ENCODE measurements around the gene ADGRG4.
"Not testable (repeated sequence)": the region's sequence is repeated elsewhere in the genome, so short reads cannot be mapped to it uniquely, and the experiment has no call there.

ADGRG4 gene, protein sequence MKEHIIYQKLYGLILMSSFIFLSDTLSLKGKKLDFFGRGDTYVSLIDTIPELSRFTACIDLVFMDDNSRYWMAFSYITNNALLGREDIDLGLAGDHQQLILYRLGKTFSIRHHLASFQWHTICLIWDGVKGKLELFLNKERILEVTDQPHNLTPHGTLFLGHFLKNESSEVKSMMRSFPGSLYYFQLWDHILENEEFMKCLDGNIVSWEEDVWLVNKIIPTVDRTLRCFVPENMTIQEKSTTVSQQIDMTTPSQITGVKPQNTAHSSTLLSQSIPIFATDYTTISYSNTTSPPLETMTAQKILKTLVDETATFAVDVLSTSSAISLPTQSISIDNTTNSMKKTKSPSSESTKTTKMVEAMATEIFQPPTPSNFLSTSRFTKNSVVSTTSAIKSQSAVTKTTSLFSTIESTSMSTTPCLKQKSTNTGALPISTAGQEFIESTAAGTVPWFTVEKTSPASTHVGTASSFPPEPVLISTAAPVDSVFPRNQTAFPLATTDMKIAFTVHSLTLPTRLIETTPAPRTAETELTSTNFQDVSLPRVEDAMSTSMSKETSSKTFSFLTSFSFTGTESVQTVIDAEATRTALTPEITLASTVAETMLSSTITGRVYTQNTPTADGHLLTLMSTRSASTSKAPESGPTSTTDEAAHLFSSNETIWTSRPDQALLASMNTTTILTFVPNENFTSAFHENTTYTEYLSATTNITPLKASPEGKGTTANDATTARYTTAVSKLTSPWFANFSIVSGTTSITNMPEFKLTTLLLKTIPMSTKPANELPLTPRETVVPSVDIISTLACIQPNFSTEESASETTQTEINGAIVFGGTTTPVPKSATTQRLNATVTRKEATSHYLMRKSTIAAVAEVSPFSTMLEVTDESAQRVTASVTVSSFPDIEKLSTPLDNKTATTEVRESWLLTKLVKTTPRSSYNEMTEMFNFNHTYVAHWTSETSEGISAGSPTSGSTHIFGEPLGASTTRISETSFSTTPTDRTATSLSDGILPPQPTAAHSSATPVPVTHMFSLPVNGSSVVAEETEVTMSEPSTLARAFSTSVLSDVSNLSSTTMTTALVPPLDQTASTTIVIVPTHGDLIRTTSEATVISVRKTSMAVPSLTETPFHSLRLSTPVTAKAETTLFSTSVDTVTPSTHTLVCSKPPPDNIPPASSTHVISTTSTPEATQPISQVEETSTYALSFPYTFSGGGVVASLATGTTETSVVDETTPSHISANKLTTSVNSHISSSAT (N-terminal part only)

DNA sequence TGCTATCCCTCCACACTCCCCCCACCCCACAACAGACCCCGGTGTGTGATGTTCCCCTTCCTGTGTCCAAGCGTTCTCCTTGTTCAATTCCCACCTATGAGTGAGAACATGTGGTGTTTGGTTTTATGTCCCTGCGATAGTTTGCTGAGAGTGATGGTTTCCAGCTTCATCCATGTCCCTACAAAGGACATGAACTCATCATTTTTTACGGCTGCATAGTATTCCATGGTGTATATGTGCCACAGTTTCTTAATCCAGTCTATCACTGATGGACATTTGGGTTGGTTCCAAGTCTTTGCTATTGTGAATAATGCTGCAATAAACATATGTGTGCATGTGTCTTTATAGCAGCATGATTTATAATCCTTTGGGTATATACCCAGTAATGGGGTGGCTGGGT lies at the start of gene ADGRG4:
TSS of gene ADGRG4 (plus strand) at position 243 of the 400 bp plus-strand sequence. CDS start 7,815 bp downstream, outside the sequence.
- DNase-seq (ENCODE audit: low read depth) = not testable (repeated sequence)

DNA sequence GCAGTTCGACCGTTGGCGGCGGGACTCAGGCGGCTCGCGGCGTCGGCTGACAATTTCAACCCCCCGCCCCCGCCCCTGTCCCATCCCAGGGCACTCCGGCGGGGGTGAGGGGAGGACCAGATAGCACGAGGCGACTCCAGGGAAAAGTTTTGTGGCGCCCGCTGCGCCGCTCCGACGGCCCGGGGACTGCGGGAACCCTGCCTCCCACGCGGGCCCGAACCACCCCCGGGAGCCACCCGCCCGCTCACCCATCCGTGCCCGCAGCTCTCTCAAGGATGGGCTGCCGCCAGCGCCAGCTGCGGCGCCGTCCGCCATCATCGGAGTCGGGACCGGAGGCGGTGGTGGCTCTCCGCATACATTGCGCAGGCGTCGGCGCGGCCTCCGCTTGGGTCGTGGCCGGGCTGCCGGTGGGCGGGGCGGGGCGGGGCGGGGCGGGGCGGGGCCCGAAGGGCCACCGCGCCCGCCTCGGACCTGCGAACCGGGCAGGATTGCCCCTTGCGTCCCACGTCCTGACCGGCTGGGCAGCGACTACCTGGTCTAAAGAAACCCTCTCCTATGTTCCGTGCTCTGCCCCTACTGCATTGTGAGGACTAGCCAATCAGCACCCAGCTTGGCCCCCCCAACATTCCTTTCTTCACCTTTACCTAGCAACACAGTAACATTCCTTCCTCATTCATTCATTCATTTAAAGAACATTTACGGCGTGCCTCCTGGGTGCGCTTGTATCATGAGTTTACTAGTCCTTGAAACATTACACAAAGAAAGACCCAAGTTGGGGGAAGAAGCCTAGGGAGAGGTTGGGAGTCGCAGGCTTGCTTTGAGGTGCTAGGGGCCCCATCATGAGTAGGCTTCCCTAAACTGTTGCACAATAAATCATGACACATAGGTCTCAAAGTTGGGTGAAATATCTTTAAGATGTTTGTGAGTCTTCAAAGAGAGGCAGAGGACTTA lies 49.4 kb upstream of the ADGRG4 start, which contains the start of gene MAP7D3:
TSS of gene MAP7D3 (minus strand) at position 360 of the 951 bp plus-strand sequence. CDS start at position 318, 42 bp downstream.
- peak; percentile 71 for DNase-seq (ENCODE audit: low read depth)

DNA sequence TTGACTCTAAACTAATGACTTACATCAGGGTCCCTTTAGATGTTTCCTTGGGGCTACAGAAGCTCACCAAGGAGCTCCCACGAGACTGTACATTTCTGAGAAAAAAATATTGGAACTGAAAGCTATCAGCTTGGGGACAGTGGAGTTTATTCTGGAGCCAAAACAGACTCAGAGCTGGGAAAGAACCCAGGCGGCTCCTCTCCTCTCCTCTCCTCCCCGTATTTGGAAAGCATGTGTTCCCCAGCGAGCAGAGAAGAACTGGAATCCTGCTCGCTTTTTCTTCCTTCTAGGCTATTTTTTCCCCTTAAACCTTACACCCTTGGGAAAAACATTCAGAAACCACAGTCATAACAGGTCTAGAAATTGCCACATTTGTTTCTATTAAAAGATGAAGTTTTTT lies 45.2 kb upstream of the ADGRG4 start:
- DNase-seq (ENCODE audit: low read depth) = no peak

DNA sequence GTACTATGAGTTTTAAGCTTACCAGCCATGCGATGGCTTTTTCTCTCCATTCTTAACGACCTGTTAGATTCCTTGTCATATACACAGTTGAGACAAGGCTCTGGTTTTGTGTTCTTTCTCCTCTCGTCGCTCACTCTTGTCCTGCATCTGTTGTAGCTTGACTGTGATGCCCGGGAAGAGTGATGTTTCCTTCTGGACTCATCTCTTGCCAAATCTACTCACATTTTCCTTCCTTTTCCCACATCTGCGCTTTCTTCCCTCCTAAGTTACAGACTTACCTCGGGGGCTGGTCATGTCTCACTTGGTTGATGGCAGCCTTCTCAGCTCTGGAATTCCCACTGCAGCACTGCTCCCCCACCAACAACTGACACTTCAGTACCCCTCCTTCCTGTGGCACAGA lies 44.7 kb upstream of the ADGRG4 start:
- DNase-seq (ENCODE audit: low read depth) = no peak

DNA sequence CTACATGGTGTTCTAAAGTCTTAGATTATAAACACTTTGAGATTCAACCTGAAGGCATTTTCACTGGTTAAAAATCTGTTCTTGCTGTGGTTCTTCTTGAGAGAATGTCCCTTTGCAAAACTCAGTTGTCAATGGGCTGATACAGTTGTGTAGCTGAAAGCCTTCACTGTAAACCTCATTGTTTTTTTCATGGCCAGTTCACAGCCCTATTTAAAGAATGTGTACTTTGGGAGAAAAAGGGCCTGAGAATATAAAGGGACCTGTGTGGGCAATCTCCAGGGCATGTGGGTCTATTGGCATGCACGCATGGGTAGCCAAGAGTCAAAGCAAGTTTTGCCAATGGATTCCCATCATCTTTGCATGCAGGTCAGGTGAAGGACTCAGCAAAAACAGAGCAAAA lies 41.8 kb upstream of the ADGRG4 start:
- no peak for DNase-seq (ENCODE audit: low read depth)

DNA sequence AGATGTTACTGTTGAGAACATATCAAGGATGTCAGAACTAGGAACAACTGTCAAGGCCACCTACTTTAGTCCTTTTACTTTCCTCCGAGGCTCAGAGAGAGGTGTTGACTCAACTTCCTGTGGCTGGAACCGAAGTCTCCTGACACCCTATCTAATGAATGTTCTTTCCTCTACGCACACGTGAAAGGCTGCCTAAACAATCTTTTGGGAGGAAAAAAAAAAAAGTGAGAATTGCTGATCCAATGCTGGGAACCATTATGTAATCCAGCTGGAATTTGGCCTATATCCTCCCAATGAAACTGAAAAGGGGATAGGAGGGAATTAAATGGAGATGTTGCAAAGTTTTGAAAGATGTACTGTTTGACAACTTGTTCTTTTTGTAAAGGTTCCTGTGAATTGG lies 41.2 kb upstream of the ADGRG4 start:
- peak; percentile 81 for DNase-seq (ENCODE audit: low read depth)

DNA sequence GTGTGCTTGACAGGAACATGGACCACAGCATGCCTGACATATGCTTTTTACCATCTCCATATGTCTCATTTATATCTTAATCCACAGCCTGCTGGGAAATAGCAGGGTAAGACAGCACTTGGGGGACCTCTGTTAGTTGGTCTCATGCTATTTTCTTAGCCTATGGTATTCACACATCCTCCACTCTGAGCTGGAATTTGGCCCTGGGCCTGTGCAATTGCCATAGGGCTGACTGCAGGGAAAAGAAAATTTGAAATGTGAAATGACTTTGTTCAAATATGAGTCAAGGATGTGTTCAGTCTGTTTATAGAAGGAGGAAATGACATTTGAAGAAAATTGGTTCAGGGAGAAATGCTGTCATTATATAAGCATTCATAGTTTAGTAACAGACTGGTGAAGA lies 40.0 kb upstream of the ADGRG4 start:
- peak; percentile 91 for DNase-seq (ENCODE audit: low read depth)

DNA sequence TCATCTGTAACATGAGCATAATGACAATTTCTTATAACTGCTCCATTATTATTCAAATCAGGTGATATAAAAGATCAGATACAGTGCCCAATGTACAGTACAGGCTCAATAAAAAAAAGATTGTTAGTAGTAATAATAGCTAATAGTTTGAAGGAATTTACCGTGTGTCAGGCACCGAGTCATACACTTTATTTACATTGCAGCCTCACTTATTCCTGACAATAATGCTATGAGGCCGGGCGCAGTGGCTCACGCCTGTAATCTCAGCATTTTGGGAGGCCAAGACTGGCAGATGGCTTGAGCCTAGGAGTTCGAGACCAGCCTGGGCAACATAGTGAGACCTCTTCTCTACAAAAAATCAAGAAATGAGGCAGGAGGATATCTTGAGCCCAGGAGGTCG lies 39.4 kb upstream of the ADGRG4 start:
- DNase-seq (ENCODE audit: low read depth) = peak; percentile 69

DNA sequence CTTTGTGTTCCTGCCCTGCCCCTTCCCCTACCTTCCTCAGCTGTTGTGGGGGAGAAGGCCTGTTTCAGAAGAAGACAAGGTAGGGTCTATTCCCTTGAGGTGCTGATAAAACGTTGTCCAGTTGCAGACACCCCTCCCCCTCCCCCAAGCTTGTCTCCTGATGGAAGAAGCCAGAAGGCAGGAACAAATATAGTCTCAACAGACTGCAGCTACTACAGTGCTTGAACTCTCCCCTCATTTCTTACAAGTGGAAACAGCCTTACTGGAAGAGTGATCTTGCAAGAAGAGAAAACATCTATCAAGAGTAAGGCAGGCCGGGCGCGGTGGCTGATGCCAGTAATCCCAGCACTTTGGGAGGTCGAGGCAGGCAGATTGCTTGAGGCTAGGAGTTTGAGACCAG lies 38.5 kb upstream of the ADGRG4 start:
- DNase-seq (ENCODE audit: low read depth) = no peak

DNA sequence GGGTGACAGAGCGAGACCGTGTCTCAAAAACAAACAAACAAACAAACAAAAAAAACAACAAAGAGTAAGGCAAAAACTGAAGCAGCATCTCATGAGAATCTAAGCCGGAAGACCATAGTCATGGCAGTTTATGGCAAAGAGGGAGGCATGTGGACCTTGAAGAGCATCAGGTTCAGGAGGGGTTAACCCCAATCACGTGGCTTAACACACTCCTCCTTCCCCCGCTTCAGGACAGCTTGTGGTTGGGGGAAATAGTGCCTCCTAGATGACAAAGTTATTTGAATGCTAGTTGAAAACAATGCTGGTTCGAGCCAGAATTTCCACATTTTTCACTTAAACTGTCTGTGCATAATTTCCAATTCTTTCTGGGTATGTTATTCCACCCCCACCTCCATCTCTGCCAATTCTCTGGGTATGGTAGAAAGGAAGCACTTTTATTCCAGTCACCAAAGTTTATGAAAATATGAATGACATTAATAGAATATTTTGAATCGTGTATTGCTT lies 37.9 kb upstream of the ADGRG4 start:
- DNase-seq (ENCODE audit: low read depth) = no peak

DNA sequence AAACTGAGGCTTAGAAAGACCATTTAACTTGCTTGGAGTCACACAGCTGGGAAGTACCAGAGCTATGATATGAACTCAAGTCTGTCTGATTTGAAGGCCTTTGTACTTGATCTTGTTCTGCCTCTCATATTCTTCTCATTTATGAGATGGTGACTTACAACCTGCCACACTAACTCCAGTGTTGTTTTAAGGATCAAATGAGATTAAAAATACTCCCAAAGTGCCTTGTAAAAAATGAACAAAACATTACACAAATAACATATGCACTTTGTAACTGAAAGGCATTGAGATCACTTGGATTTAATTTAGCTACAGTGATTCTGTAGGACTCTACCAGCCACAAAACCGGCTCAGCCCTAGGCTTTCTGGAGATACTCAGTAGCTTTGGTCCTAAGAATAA lies 33.9 kb upstream of the ADGRG4 start:
- no peak for DNase-seq (ENCODE audit: low read depth)

DNA sequence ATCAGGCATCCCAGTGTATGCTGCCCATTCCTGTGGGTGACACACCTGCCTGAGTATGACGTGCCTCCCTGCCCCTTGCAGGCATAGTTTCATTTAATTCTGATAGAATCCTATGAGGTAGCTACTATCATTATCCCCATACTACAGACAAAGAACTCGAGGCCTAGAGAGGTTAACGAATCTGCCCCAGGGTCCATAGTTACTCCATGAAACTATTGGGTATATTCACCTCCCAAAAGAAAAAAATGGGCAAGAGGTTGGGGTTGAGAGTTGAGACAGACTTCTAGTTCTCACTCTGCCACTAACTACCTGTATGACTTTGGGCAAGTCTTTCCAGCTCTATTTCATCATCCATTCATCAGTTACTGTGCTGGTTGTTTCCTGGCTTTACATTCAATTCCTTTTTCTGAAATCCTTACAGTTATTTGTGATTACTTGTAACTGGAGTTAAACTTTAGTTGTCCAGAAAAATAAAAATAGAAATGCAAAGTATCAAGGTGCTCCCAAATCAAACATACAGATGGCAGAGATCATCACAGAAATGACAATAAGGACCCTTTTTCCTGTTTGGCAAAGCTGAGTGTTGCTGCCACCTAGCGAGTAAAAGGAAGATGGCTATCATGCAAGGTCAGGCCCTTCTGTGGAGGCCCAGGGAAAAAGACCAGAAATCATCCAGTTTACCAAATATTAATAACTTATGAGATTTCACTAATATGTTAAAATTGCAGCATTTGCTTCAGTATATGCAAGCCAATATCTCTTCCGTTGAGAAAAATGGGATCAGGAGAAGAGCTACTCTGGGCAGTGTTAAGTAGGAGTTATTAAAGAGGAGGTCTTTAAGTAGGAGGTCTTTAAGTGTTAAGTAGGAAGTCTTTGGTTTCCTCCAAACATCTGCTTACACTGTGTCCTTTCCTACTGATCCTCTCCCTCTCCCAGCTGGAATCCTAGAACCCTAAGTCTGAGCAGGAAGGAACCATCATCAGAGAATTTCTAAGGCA lies 32.4 kb upstream of the ADGRG4 start:
- peak; percentile 55 for DNase-seq (ENCODE audit: low read depth)

DNA sequence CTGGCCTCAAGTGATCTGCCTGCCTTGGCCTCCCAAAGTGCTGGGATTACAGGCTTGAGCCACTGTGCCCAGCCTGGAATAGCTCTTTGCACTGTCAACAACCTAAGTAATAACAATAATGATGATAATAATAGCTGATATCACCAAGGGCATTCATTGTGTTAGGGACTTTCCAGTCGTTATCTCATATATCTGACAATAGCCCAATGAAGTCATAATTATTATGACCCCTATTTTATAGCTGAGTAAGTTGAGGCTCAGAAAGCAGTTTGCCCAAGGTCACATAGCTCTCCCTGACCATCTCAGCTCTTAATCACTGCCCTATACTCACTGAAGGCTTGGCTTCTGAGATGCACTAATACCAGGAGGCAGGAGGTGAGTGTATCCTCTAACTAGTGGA lies 30.8 kb upstream of the ADGRG4 start:
- no peak for DNase-seq (ENCODE audit: low read depth)

DNA sequence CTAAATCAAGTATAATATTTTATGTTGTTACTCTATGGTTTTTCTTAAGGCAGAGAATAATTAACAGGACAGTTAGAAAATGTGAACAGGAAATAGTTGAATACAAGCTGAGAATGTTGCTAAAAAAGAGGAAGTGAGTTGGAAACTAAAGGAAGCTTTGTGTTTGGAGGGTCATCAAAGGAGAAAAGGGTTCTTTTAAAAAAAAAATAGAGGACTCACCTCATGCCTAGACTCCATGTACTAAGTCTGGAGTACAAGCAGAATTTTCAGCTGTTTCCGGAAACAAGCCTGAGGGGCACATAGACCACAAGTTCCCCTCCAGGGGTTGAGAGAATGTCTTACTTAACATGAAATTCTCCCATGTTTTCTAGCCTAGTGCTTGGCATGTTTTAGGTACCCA lies 29.5 kb upstream of the ADGRG4 start:
- no peak for DNase-seq (ENCODE audit: low read depth)

DNA sequence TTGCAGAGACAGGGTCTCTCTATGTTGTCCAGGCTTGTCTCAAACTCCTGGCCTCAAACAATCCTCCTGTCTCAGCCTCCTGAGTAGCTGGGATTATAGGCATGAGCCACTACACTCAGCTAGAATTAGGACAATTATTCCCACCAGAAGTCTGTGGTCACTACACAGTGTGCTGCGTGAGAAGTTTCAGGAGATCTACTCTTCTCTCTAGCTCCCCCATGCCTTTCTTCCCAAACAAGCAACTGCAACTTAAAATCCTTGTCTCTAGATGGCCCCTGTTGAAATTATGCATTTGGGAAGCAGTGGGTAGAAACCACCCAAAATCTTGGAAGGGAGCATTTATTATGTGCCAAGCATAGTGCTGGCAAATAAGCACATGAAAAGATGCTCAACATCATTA lies 28.4 kb upstream of the ADGRG4 start:
- peak; percentile 23 for DNase-seq (ENCODE audit: low read depth)

DNA sequence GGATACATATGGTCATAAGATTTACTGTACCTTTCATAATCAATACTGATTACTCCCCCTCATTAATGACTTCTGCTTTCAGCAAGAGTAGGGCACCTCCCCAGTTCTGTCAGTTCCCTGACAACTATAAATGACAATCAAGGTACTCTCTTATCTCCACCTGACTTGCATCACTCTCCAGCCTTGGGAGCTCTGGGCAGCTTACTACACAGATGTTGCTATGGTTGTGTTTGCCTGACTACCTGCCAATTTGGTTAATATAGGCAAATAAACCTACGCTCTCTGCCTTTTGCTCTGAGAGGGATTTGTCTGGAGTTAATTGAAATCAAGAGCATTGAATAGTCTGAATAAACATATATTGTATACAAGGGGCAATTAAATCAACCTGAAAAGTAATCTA lies 26.8 kb upstream of the ADGRG4 start:
- DNase-seq (ENCODE audit: low read depth) = no peak

DNA sequence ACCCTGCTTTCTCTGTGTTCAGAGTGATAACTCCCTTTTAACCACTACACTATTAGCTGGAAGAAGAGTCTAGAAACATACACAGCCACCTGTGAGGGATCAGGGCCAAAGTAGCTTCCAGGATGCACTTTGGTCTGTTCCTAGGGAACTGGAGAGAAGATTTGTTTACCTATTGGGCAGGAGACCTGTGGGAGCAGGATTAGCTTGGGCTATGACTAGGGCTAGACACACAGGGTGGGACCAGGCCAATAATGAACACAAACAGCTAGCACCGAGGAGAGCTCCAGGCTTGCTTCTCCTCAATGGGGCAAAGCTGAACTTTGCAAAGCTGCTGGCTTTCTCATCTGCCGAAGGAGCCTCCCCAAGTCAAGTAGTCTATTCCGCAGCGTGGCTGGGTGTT lies 25.2 kb upstream of the ADGRG4 start:
- DNase-seq (ENCODE audit: low read depth) = no peak

DNA sequence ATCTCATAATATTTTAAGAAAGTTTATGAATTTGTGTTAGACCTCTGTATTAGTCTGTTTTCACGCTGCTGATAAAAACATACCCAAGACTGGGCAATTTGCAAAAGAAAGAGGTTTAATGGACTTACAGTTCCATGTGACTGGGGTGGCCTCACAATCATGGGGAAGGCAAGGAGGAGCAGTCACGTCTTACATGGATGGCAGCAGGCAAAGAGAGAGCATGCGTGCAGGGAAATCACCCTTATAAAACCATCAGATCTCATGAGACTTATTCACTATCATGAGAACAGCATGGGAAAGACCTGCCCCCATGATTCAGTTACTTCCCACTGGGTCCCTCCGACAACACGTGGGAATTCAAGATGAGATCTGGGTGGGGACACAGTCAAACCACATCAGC lies 14.4 kb upstream of the ADGRG4 start:
- not testable (repeated sequence) for DNase-seq (ENCODE audit: low read depth)

DNA sequence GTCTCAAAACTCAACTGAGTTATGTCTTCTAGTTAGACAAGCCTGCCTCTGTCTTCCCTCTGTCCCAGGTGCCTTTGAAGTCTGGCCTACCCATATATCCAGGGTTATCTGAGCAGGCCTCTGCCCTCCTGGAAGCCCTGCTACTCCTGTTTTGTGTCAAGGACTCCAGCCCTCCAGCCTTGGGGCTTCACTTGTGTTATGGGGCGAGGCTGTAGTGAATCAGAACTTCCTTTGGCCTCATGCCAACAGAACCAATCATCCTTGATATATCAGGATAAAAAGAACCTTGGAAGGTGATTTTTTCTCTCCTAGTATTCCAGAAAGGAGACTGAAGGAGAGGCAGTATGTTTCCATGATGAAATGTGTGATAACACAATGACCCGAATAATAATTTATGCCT lies 8.9 kb upstream of the ADGRG4 start:
- peak; percentile 22 for DNase-seq (ENCODE audit: low read depth)

DNA sequence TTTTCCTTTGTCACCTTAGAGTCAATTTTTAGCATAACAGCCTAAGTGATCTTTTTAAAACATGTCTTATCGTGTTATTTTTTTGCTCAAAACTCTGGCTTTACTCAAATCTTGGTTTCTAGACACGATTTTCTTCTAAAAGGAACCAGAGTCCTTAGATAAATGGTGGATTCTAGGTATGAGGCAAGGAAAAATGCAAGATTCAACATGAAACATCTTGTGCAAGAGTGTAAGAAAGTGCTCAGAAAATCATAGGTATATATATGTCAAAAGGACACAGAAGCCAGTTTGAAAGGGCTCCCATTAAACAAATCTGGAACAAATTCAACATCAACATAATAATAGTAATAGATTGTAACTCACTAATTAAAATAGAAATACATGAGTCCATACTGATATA lies 8.1 kb upstream of the ADGRG4 start:
- no peak for DNase-seq (ENCODE audit: low read depth)
